ENCODE measurements around the gene CORIN. TPM values are rescaled to one million over a fixed set of nuclear protein-coding genes. Genes with fewer than 3 reads are reported as not detected.

CORIN gene
- total RNA-seq, 1 donor from 2014 or later: 2.6 TPM

GRCh38 chr4:47642191-47642830, 195.6 kb downstream of the CORIN start:
- no peak for DNase-seq (ENCODE audit: extremely low spot score, unreplicated experiment)
- no peaks in the 10 kb centered on the region for H3K9me3 Mint-ChIP-seq (ENCODE audit: unreplicated experiment)
- H3K4me1 Mint-ChIP-seq (ENCODE audit: unreplicated experiment): peaks cover 22% of the 10 kb centered on the region
- H3K27me3 Mint-ChIP-seq (ENCODE audit: unreplicated experiment): no peaks in the 10 kb centered on the region
- TF ChIP-seq CTCF (IDR thresholded peaks at IDR 0.05): no peak
- H3K36me3 Mint-ChIP-seq (ENCODE audit: unreplicated experiment): no peaks in the 10 kb centered on the region
- H3K27ac Mint-ChIP-seq (ENCODE audit: unreplicated experiment): no peak overlapping the region
- H3K4me3 Mint-ChIP-seq (ENCODE audit: unreplicated experiment): no peak overlapping the region

GRCh38 chr4:47641755-47642154, 196.1 kb downstream of the CORIN start:
- no peak for TF ChIP-seq CTCF (IDR thresholded peaks at IDR 0.05)
- H3K4me1 Mint-ChIP-seq (ENCODE audit: unreplicated experiment): peaks cover 22% of the 10 kb centered on the region
- H3K27ac Mint-ChIP-seq (ENCODE audit: unreplicated experiment): no peak overlapping the region
- H3K4me3 Mint-ChIP-seq (ENCODE audit: unreplicated experiment): no peak overlapping the region
- H3K27me3 Mint-ChIP-seq (ENCODE audit: unreplicated experiment): no peaks in the 10 kb centered on the region
- H3K36me3 Mint-ChIP-seq (ENCODE audit: unreplicated experiment): peaks cover 4% of the 10 kb centered on the region
- H3K9me3 Mint-ChIP-seq (ENCODE audit: unreplicated experiment): peaks cover 5% of the 10 kb centered on the region
- DNase-seq (ENCODE audit: extremely low spot score, unreplicated experiment): no peak

GRCh38 chr4:47640911-47641310, 197.0 kb downstream of the CORIN start:
- H3K27ac Mint-ChIP-seq (ENCODE audit: unreplicated experiment): no peak overlapping the region
- H3K9me3 Mint-ChIP-seq (ENCODE audit: unreplicated experiment): peaks cover 8% of the 10 kb centered on the region

GRCh38 chr4:47639531-47639930, 198.3 kb downstream of the CORIN start:
- Mint-ChIP-seq H3K36me3 (ENCODE audit: unreplicated experiment) (peaks cover 4% of the 10 kb centered on the region), H3K4me3 (ENCODE audit: unreplicated experiment) (no peak overlapping the region), H3K4me1 (ENCODE audit: unreplicated experiment) (peaks cover 22% of the 10 kb centered on the region), H3K27ac (ENCODE audit: unreplicated experiment) (no peak overlapping the region), H3K9me3 (ENCODE audit: unreplicated experiment) (peaks cover 8% of the 10 kb centered on the region), H3K27me3 (ENCODE audit: unreplicated experiment) (no peaks in the 10 kb centered on the region)
- TF ChIP-seq CTCF (IDR thresholded peaks at IDR 0.05): no peak
- no peak for DNase-seq (ENCODE audit: extremely low spot score, unreplicated experiment)

More at GRCh38 chr4:47640911-47641310, 197.0 kb downstream of the CORIN start:
- DNase-seq (ENCODE audit: extremely low spot score, unreplicated experiment): no peak
- no peak for TF ChIP-seq CTCF (IDR thresholded peaks at IDR 0.05)
- Mint-ChIP-seq H3K36me3 (ENCODE audit: unreplicated experiment) (peaks cover 4% of the 10 kb centered on the region), H3K4me3 (ENCODE audit: unreplicated experiment) (no peak overlapping the region), H3K4me1 (ENCODE audit: unreplicated experiment) (peaks cover 22% of the 10 kb centered on the region), H3K27me3 (ENCODE audit: unreplicated experiment) (no peaks in the 10 kb centered on the region)

GRCh38 chr4:47631161-47631560, 206.7 kb downstream of the CORIN start:
- Mint-ChIP-seq H3K4me1 (ENCODE audit: unreplicated experiment) (peaks cover 7% of the 10 kb centered on the region), H3K27ac (ENCODE audit: unreplicated experiment) (no peak overlapping the region), H3K27me3 (ENCODE audit: unreplicated experiment) (peaks cover 3% of the 10 kb centered on the region), H3K36me3 (ENCODE audit: unreplicated experiment) (no peaks in the 10 kb centered on the region), H3K9me3 (ENCODE audit: unreplicated experiment) (peaks cover 3% of the 10 kb centered on the region), H3K4me3 (ENCODE audit: unreplicated experiment) (no peak overlapping the region)
- no peak for DNase-seq (ENCODE audit: extremely low spot score, unreplicated experiment)
- no peak for TF ChIP-seq CTCF (IDR thresholded peaks at IDR 0.05)
